Measurements from ENCODE around the gene SF3B1. TPM values are rescaled to one million over a fixed set of nuclear protein-coding genes. Genes with fewer than 3 reads are reported as not detected.
A peak's percentile ranks its signal among the peaks of the same experiment; 100 is the strongest.

Gene SF3B1
- total RNA-seq, 1 experiment from 2014 or later, result 274 TPM

DNA sequence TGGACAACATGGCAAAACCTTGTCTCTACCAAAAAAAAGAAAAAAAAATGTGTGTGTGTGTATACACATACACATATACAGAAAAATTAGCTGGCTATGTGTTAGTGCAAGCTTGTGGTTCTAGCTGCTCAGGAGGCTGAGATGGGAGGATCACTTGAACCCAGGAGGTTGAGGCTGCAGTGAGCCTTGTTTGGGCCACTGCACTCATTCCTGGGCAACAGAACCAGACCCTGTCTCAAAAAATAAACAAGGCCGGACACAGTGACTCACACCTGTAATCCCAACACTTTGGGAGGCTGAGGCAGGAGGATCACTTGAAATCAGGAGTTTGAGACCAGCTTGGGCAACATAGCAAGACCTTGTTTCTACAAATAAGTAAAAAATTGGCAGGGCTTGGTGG lies 20.6 kb upstream of the SF3B1 start:
- Mint-ChIP-seq H3K4me1 (ENCODE audit: low read depth, unreplicated experiment) (peaks cover 32% of the 10 kb centered on the region), H3K27me3 (ENCODE audit: insufficient read depth, unreplicated experiment) (no peaks in the 10 kb centered on the region), H3K9me3 (ENCODE audit: unreplicated experiment) (no peaks in the 10 kb centered on the region), H3K4me3 (ENCODE audit: unreplicated experiment) (peak overlapping the region; percentile 92), H3K27ac (ENCODE audit: unreplicated experiment) (no peak overlapping the region), H3K36me3 (ENCODE audit: insufficient read depth, unreplicated experiment) (peaks cover 36% of the 10 kb centered on the region)
- ChIA-PET POLR2A (interaction anchor here (0.6 kb wide), 1 partner anchor 44 kb away, joined by 4 read pairs; the partner anchor contains the start of gene HSPD1), CTCF (no interaction called here)
- no peak for DNase-seq
- H3K9me3 ChIP-seq, result no peaks in the 10 kb centered on the region; the same call in 1 of the 2 replicates
- H3K4me3 ChIP-seq (ENCODE audit: low read depth, low read length), result no peak overlapping the region
- no peaks in the 10 kb centered on the region for H3K27me3 ChIP-seq (replicated peaks; ENCODE audit: control insufficient read depth, insufficient read depth, low read length)
- peaks cover 24% of the 10 kb centered on the region for H3K4me1 ChIP-seq
- BruUV-seq (replicated peaks), result no TSS peak
- H3K36me3 ChIP-seq (ENCODE audit: control insufficient read depth, insufficient read depth, low read length), result no peaks in the 10 kb centered on the region
- intact Hi-C loops (cut with micrococcal nuclease; ENCODE audit: unreplicated experiment), result loop anchor here (10.0 kb wide), 1 partner anchor 249 kb away; the partner anchor contains the start of gene MARS2
- TF ChIP-seq, protein P1, sequence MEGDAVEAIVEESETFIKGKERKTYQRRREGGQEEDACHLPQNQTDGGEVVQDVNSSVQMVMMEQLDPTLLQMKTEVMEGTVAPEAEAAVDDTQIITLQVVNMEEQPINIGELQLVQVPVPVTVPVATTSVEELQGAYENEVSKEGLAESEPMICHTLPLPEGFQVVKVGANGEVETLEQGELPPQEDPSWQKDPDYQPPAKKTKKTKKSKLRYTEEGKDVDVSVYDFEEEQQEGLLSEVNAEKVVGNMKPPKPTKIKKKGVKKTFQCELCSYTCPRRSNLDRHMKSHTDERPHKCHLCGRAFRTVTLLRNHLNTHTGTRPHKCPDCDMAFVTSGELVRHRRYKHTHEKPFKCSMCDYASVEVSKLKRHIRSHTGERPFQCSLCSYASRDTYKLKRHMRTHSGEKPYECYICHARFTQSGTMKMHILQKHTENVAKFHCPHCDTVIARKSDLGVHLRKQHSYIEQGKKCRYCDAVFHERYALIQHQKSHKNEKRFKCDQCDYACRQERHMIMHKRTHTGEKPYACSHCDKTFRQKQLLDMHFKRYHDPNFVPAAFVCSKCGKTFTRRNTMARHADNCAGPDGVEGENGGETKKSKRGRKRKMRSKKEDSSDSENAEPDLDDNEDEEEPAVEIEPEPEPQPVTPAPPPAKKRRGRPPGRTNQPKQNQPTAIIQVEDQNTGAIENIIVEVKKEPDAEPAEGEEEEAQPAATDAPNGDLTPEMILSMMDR (IDR thresholded peaks at IDR 0.05; ENCODE audit: insufficient read depth in 1 of 2, low read depth in 1 of 2, low read length in 1 of 2, severe bottlenecking in 1 of 2, unreplicated experiment in 1 of 2), result no peak

DNA sequence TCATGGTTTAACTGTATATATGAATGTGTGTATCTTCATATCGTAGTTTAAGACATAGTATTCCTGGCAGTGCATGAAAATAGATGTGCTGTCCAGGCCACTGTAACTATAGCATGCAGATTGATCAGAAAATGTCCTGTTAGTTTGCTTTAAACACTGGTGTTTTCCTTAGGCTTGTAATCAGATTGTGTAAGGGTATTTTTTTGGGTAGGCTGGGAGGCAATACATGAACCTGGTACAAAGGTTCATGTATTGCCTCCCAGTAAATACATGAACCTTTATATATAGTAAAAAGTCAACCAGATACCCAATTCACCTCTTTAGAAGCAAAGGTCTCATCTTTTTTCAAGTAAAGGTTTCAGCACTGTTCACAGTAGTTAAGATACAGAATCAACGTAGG lies 20.1 kb upstream of the SF3B1 start:
- CTCF ChIA-PET, result no interaction called here
- no TSS peak for BruUV-seq (replicated peaks)
- peak overlapping the region; percentile 98 for H3K27ac Mint-ChIP-seq (ENCODE audit: unreplicated experiment)
- intact Hi-C loops (cut with micrococcal nuclease; ENCODE audit: unreplicated experiment), result loop anchor here (10.0 kb wide), 1 partner anchor 250 kb away; the partner anchor contains the start of gene MARS2
- peaks cover 31% of the 10 kb centered on the region for H3K36me3 Mint-ChIP-seq (ENCODE audit: insufficient read depth, unreplicated experiment)
- no peaks in the 10 kb centered on the region for H3K27me3 Mint-ChIP-seq (ENCODE audit: insufficient read depth, unreplicated experiment)
- H3K9me3 Mint-ChIP-seq (ENCODE audit: unreplicated experiment), result no peaks in the 10 kb centered on the region
- Histone ChIP-seq H3K27me3 (replicated peaks; ENCODE audit: control insufficient read depth, insufficient read depth, low read length) (no peaks in the 10 kb centered on the region), H3K4me3 (ENCODE audit: low read depth, low read length) (peak overlapping the region; percentile 71), H3K4me1 (peaks cover 19% of the 10 kb centered on the region), H3K36me3 (ENCODE audit: control insufficient read depth, insufficient read depth, low read length) (no peaks in the 10 kb centered on the region), H3K9me3 (no peaks in the 10 kb centered on the region; the same call in 1 of the 2 replicates)
- peak overlapping the region; percentile 92 for H3K4me3 Mint-ChIP-seq (ENCODE audit: unreplicated experiment)
- H3K4me1 Mint-ChIP-seq (ENCODE audit: low read depth, unreplicated experiment), result peaks cover 27% of the 10 kb centered on the region
- TF ChIP-seq, protein P1 (IDR thresholded peaks at IDR 0.05; ENCODE audit: insufficient read depth in 1 of 2, low read depth in 1 of 2, low read length in 1 of 2, severe bottlenecking in 1 of 2, unreplicated experiment in 1 of 2), result no peak
- POLR2A ChIA-PET, result interaction anchor here (0.6 kb wide), 1 partner anchor 45 kb away, joined by 4 read pairs; the partner anchor contains the start of gene HSPD1
- DNase-seq, result no peak

DNA sequence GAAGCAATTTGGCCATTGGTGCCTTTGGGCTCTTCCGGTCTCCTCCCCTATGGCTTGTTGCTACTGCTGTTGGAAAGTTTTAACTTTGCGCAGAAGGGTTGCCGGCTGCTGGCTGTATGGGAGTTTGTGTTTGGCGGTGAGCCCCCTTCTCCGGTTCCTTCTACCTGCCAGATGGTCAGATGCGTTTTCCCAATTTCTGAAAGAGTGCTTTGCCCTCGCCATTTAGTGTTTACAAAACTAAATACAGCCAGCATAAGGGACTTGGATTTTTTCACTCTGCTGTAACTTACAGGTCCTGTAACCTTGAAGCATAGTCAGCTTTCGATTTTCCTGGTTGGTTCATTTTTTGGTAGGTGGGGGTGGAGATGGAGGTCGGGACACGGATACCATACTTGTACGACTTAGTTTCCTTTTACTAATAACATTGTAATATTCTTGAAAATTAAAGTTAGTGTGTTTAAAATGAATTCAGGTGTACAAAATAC lies 19.1 kb upstream of the SF3B1 start:
- CTCF ChIA-PET, result interaction anchor here (0.6 to 1.1 kb wide), 2 partner anchors 18 to 44 kb away, joined by 3 read pairs; no protein-coding TSS in a partner anchor
- H3K4me3 Mint-ChIP-seq (ENCODE audit: unreplicated experiment), result peak overlapping the region; percentile 92
- no peaks in the 10 kb centered on the region for H3K27me3 Mint-ChIP-seq (ENCODE audit: insufficient read depth, unreplicated experiment)
- BruUV-seq (replicated peaks), result no TSS peak
- no peaks in the 10 kb centered on the region; the same call in 1 of the 2 replicates for H3K9me3 ChIP-seq
- peaks cover 16% of the 10 kb centered on the region for H3K4me1 ChIP-seq
- POLR2A ChIA-PET, result interaction anchor here (1.2 to 4.0 kb wide), 5 partner anchors 19 to 62 kb away, joined by 3 to 64 read pairs (median 10); partner anchors contain the start of genes HSPD1, HSPE1, MOB4 and SF3B1
- H3K36me3 ChIP-seq (ENCODE audit: control insufficient read depth, insufficient read depth, low read length), result no peaks in the 10 kb centered on the region
- TF ChIP-seq, protein P1 (IDR thresholded peaks at IDR 0.05; ENCODE audit: insufficient read depth in 1 of 2, low read depth in 1 of 2, low read length in 1 of 2, severe bottlenecking in 1 of 2, unreplicated experiment in 1 of 2), result no peak
- intact Hi-C loops (cut with micrococcal nuclease; ENCODE audit: unreplicated experiment), result loop anchor here (1.0 to 10.0 kb wide), 5 partner anchors 7 to 251 kb away; partner anchors contain the start of genes HSPE1, MARS2 and SF3B1
- H3K4me1 Mint-ChIP-seq (ENCODE audit: low read depth, unreplicated experiment), result peaks cover 20% of the 10 kb centered on the region
- H3K4me3 ChIP-seq (ENCODE audit: low read depth, low read length), result peak overlapping the region; percentile 71
- H3K27me3 ChIP-seq (replicated peaks; ENCODE audit: control insufficient read depth, insufficient read depth, low read length), result no peaks in the 10 kb centered on the region
- peaks cover 29% of the 10 kb centered on the region for H3K36me3 Mint-ChIP-seq (ENCODE audit: insufficient read depth, unreplicated experiment)
- peak overlapping the region; percentile 98 for H3K27ac Mint-ChIP-seq (ENCODE audit: unreplicated experiment)
- peak; percentile 76 to 80 for DNase-seq
- no peaks in the 10 kb centered on the region for H3K9me3 Mint-ChIP-seq (ENCODE audit: unreplicated experiment)
